ENCODE data around the gene NRN1.

Gene NRN1

GRCh38 chr6:6002005-6002847 lies 4.5 kb downstream of the NRN1 start:
- no peak for DNase-seq

DNA sequence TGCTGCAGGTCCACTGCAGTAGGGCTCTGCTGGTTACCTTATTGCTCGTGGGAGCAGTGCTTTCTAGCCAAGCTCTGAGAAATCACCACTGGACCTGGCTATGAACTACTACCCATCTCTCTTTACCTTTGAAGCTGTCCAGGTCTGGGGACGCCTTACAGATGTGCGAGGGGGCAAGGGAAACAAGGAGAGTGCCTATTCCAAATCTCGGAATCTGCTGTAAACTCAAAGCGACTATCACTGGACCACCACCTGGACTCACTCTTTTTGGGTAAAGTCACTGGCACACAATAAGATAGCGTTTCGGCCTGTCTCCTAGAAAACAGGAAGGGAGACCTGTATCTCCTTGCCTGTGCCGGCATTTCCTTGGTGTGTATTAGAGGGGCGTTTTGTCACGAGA lies 5.3 kb downstream of the NRN1 start:
- no peak for DNase-seq

GRCh38 chr6:5999688-6000608 lies 6.8 kb downstream of the NRN1 start:
- no peak for DNase-seq

DNA sequence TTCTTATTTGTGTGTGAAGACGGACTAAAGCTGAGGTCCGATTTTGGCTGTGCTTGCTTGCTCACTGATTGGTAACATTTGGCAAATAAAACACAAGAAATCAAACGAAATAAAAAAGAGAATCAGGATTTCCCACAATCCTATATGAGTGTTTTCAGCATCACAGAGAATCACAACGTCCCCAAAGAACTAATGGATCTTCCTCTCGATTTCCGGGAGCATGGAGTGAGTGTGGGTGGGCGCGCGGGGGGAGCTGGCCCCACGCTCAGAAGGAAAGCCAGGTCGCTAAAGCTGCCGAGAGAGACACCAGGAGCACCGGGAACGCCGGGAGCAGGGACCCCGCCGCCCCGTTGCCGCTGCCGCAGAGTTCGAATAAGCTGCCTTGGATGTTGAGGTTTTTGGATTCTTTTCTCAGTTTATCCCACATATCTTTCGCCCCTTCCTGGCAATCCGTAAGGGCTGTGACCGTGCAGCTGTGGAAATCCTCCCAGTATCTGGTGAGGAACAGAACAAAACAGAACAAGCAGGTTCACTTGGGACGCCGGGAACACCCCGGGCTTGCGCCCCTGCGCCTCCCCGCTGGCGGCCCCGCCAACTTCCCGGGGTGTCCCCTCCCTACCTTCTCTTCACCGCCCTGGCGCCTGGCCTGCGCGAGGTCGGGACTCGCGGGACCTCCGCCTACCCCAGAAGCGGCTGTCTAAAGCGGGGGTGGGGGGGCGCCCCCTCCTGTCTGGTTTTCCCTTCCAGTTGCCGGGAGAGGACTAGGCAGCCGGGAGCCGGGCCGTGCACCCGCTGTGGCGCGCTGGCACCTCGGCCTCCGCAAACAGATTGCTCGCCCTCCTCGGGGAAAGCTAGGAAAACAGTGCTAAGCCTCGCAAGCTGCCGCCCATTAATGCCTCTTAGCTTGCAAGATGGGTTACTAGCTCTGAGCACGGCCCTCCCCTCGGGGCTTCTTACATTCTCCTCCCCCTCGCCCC lies 7.7 kb downstream of the NRN1 start:
- DNase-seq: no peak

- DNase-seq: no peak
Observed at GRCh38 chr6:5998236-5998635, 8.5 kb downstream of the NRN1 start.

GRCh38 chr6:5997420-5997987 lies 9.2 kb downstream of the NRN1 start:
- DNase-seq: no peak

DNA sequence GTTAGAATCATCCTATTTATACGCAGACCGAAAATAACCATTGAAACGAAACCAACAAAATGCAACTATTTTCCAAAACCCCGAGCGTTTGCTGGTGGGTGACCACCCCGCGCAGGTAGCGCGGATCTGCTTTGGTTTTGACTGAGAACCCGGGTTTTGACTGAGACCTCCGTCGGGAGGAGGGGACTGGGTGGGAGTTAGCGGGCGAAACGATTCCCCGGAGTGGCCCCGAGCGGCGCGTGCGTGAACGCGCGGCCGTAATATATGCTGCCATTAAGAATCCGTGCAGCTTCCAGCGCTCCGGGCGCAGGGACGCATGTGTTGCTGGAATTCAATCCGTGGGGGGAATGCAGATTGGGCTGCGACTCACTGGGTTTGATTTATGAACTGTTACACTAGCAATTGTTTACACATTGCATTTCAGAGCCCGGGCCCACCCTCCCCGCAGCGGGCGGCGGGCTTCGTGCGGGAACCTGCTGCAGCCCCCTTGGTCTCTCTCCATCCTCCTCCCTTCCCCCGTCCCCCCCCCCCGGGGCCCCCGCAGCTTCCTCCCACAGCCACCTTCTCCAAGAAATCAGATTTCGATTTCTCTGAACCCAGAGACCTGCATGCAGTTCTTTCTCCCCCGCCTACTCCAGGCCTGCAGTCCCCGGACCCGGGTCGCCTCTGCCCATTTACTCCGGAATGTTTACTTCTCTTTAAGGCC lies 9.9 kb downstream of the NRN1 start:
- no peak for DNase-seq

GRCh38 chr6:5995949-5996713 lies 10.6 kb downstream of the NRN1 start:
- no peak for DNase-seq

DNA sequence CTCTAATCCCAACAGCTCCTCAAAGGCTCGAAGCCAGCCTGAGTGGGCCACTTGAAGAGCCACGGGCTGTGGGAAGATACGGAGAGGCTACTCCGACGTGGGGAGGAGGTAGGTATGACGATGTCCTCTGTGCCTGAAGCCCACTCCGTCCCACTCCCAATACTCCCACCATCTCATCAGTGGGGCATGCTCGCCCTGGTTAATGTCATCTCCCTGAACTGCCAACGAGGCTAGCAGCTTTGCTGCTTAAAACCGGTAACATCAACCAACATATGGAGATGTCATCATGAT lies 11.1 kb downstream of the NRN1 start:
- DNase-seq: no peak

DNA sequence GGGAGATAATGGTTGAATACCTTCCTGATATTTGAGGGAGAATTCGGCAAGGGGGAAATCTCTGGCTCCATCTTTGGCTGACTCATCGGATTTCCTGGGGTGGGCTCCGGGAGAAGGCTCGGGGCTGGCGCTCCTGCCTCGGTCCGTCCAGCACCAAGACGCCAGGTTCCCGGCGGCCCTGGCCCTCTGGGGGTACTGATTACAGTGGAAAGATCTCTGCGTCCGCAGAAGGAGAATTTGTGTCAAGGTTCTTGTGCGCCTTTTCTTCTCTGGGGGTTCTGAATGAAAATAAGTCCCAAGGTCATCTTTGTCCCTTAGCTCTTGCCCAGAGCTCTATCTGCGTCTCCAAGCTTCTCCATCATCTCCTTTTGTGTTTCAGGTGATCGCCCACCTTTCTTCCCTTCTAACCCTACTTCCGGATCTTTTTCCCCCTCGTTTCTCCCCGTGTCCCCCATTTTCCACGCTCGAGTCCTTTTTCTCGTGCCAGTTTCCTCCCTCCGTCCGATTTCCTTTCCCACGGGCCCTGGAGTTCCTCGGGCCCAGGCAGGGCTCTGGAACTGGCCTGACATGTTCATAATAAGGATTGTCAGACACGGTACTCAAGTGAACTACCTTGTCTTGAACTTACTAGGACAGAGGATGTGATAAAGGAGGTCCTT lies 11.6 kb downstream of the NRN1 start:
- DNase-seq: no peak

DNA sequence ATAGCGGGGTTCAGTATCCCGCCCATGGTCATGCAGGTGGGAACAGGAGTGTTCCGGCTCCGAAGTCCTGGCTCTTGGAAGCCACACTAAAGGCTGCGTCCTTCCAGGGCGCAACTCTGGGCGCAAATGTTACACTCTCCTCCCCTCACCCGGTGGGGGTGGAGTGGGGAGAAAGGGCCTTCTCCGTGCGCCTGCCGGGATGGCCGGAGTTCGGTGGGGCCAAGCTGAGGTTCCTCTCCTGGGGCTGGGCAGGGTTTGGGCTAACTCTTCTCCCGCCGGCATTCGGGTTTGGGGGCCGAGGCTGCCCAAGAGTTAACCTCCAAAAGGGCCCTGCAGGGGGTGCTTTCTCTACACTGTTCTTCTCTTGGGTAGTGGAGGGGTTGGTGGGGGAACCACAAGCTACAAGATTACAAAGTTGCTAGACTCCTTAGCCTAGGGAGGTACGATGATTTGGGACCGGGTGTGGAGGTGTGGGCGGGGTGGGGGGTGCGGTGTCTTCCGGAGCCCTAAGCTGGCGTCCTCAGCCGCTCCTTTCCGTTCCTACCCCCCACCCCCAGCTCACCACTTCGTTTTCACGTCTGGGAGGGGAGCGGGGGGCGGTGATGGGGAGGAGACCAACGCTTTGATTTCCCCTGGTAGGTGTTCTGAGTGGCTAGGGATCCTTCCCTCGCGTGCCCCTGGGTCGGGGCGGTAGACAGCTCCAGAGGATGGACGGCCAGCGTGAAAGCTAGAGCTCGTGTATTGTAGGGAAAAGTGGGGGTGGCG lies 12.3 kb downstream of the NRN1 start:
- DNase-seq: no peak

- no peak for DNase-seq
Observed at GRCh38 chr6:5992551-5993225, 14.0 kb downstream of the NRN1 start.

GRCh38 chr6:5990786-5991185 lies 15.9 kb downstream of the NRN1 start:
- no peak for DNase-seq

- no peak for DNase-seq
Observed at GRCh38 chr6:5989141-5989723, 17.5 kb downstream of the NRN1 start.

GRCh38 chr6:5986861-5987260 lies 19.9 kb downstream of the NRN1 start:
- no peak for DNase-seq

GRCh38 chr6:5984150-5985089 lies 22.3 kb downstream of the NRN1 start:
- no peak for DNase-seq
